Measurements from ENCODE around the gene NIP7. TPM values are rescaled to one million over a fixed set of nuclear protein-coding genes. Genes with fewer than 3 reads are reported as not detected.

Gene NIP7
- polyA plus RNA-seq, 1 donor (not counting 4 experiments of a cell fraction or from before 2014, with no cell fraction given) = 31.3 TPM

- H3K27ac ChIP-seq (ENCODE audit: control insufficient read depth, insufficient read depth, low read length) = no peak overlapping the region
- no peaks in the 10 kb centered on the region for H4K20me1 ChIP-seq (ENCODE audit: control insufficient read depth, extremely low read depth, insufficient read depth, low read length)
- H3K79me2 ChIP-seq (ENCODE audit: control insufficient read depth, insufficient read depth, low read length) = peaks cover 28% of the 10 kb centered on the region
- peaks cover 8 to 14% of the 10 kb centered on the region in 2 experiments for H3K36me3 ChIP-seq (ENCODE audit: control insufficient read depth in 2 of 2, extremely low read depth in 1 of 2, insufficient read depth in 2 of 2, low read length in 2 of 2)
- no peaks in the 10 kb centered on the region for H3K9me1 ChIP-seq (ENCODE audit: control insufficient read depth, extremely low read depth, insufficient read depth, low read length)
- dilution Hi-C loops (cut with MboI; ENCODE audit: extremely low pct_ligation_motif_present, low sequenced_read_pairs) = no loop called here
- no peak overlapping the region for H3K4me3 ChIP-seq (ENCODE audit: control insufficient read depth in 2 of 3, extremely low read depth in 1 of 3, insufficient read depth in 2 of 3, low read depth in 1 of 3, low read length in 3 of 3)
- TF ChIP-seq EZH2 (IDR thresholded peaks at IDR 0.05; ENCODE audit: low read length) (no peak), CTCF (optimal IDR thresholded peaks at IDR 0.05 in 1 of 3, IDR thresholded peaks at IDR 0.05 in 1 of 3, conservative IDR thresholded peaks at IDR 0.05 in 1 of 3; ENCODE audit: extremely low read depth in 1 of 3, insufficient read depth in 2 of 3, low read length in 3 of 3) (no peak)
- no peaks in the 10 kb centered on the region for H3K9me3 ChIP-seq (ENCODE audit: control insufficient read depth, low read depth, low read length)
- no peak overlapping the region for H3K9ac ChIP-seq (ENCODE audit: control insufficient read depth, extremely low read depth, insufficient read depth, low read length)
- FAIRE-seq = no peak
- no peak overlapping the region for H3K4me2 ChIP-seq (ENCODE audit: control insufficient read depth, extremely low read depth, insufficient read depth, low read depth, low read length)
- no peaks in the 10 kb centered on the region for H3K27me3 ChIP-seq (ENCODE audit: control insufficient read depth, extremely low read depth, insufficient read depth, low read length)
- H2AFZ ChIP-seq (ENCODE audit: control insufficient read depth, low read length) = no peak overlapping the region
- H3K4me1 ChIP-seq (ENCODE audit: control insufficient read depth, extremely low read depth, insufficient read depth, low read length) = peaks cover 8% of the 10 kb centered on the region
- DNase-seq (ENCODE audit: low read depth, low spot score) = no peak
These were observed 41.7 kb downstream of the NIP7 start for GRCh38 chr16:69381231-69381630.

GRCh38 chr16:69382421-69382820, 42.8 kb downstream of the NIP7 start:
- H2AFZ ChIP-seq (ENCODE audit: control insufficient read depth, low read length) = no peak overlapping the region
- FAIRE-seq (no peak), DNase-seq (ENCODE audit: low read depth, low spot score) (no peak)
- no peaks in the 10 kb centered on the region for H3K9me1 ChIP-seq (ENCODE audit: control insufficient read depth, extremely low read depth, insufficient read depth, low read length)
- dilution Hi-C loops (cut with MboI; ENCODE audit: extremely low pct_ligation_motif_present, low sequenced_read_pairs) = no loop called here
- H3K4me3 ChIP-seq (ENCODE audit: control insufficient read depth in 2 of 3, extremely low read depth in 1 of 3, insufficient read depth in 2 of 3, low read depth in 1 of 3, low read length in 3 of 3) = no peak overlapping the region
- no peak overlapping the region for H3K4me2 ChIP-seq (ENCODE audit: control insufficient read depth, extremely low read depth, insufficient read depth, low read depth, low read length)
- no peak overlapping the region for H3K9ac ChIP-seq (ENCODE audit: control insufficient read depth, extremely low read depth, insufficient read depth, low read length)
- peaks cover 8 to 14% of the 10 kb centered on the region in 2 experiments for H3K36me3 ChIP-seq (ENCODE audit: control insufficient read depth in 2 of 2, extremely low read depth in 1 of 2, insufficient read depth in 2 of 2, low read length in 2 of 2)
- TF ChIP-seq EZH2 (IDR thresholded peaks at IDR 0.05; ENCODE audit: low read length) (no peak), CTCF (optimal IDR thresholded peaks at IDR 0.05 in 1 of 3, IDR thresholded peaks at IDR 0.05 in 1 of 3, conservative IDR thresholded peaks at IDR 0.05 in 1 of 3; ENCODE audit: extremely low read depth in 1 of 3, insufficient read depth in 2 of 3, low read length in 3 of 3) (no peak)
- H3K27ac ChIP-seq (ENCODE audit: control insufficient read depth, insufficient read depth, low read length) = no peak overlapping the region
- H3K79me2 ChIP-seq (ENCODE audit: control insufficient read depth, insufficient read depth, low read length) = peaks cover 28% of the 10 kb centered on the region
- H3K27me3 ChIP-seq (ENCODE audit: control insufficient read depth, extremely low read depth, insufficient read depth, low read length) = no peaks in the 10 kb centered on the region
- H3K9me3 ChIP-seq (ENCODE audit: control insufficient read depth, low read depth, low read length) = no peaks in the 10 kb centered on the region
- peaks cover 8% of the 10 kb centered on the region for H3K4me1 ChIP-seq (ENCODE audit: control insufficient read depth, extremely low read depth, insufficient read depth, low read length)
- H4K20me1 ChIP-seq (ENCODE audit: control insufficient read depth, extremely low read depth, insufficient read depth, low read length) = no peaks in the 10 kb centered on the region
